DOHH2 (cell line): Measurements from ENCODE around the gene NHSL2.

Experiments
- H3F3A ChIP-seq: fragments of 200-600 bp; sonication (generic), shearing (Covaris generic); 2 replicates; pipeline ENCODE4 v1.6.0; 2016; ENCODE audit warnings: antibody characterized with exemption, mild to moderate bottlenecking; ENCODE audit not compliant: control insufficient read depth, insufficient read depth
- H3K27ac ChIP-seq: fragments of 200-600 bp; sonication (generic); 2 replicates; pipeline ENCODE4 v1.5.1; 2014; ENCODE audit warnings: low read depth, mild to moderate bottlenecking, low read length, moderate library complexity
- H3K27me3 ChIP-seq: fragments of 200-600 bp; sonication (generic); 2 replicates; pipeline ENCODE4 v1.6.1; 2014; ENCODE audit warnings: mild to moderate bottlenecking, low read length, mixed read lengths; ENCODE audit not compliant: control insufficient read depth
- H3K36me3 ChIP-seq: fragments of 200-600 bp; sonication (generic); 2 replicates; pipeline ENCODE4 v1.6.1; 2014; ENCODE audit warnings: mild to moderate bottlenecking, low read length, moderate library complexity, mixed read lengths; ENCODE audit not compliant: control insufficient read depth
- H3K4me1 ChIP-seq: fragments of 200-600 bp; sonication (generic); 2 replicates; pipeline ENCODE4 v1.6.1; 2014; ENCODE audit warnings: mild to moderate bottlenecking, low read length, mixed read lengths; ENCODE audit not compliant: control insufficient read depth
- H3K4me2 ChIP-seq: fragments of 200-600 bp; sonication (generic); 2 replicates; pipeline ENCODE4 v1.6.0; 2014; ENCODE audit warnings: mild to moderate bottlenecking, low read length, moderate library complexity
- H3K4me3 ChIP-seq: fragments of 200-600 bp; sonication (generic); 2 replicates; pipeline ENCODE4 v1.5.1; 2014; ENCODE audit warnings: mild to moderate bottlenecking, low read length, mixed read lengths
- H3K79me2 ChIP-seq: fragments of 200-600 bp; sonication (generic); 2 replicates; pipeline ENCODE4 v1.6.1; 2014; ENCODE audit warnings: mild to moderate bottlenecking, low read length, mixed read lengths; ENCODE audit not compliant: control insufficient read depth
- H3K9me2 ChIP-seq: fragments of 200-600 bp; sonication (generic); replicated peaks from 2 replicates; pipeline ENCODE4 v1.6.1; 2014; ENCODE audit warnings: mild to moderate bottlenecking, low read length, mixed read lengths; ENCODE audit not compliant: control insufficient read depth
- H3K9me3 ChIP-seq: fragments of 200-600 bp; sonication (generic); 2 replicates; pipeline ENCODE4 v1.6.1; 2014; ENCODE audit warnings: antibody characterized with exemption, low read length, mixed read lengths; ENCODE audit not compliant: control insufficient read depth, insufficient read depth
- H4K20me1 ChIP-seq: fragments of 200-600 bp; sonication (generic); 2 replicates; pipeline ENCODE4 v1.6.0; 2014; ENCODE audit warnings: low read depth, mild to moderate bottlenecking, antibody characterized with exemption, low read length, moderate library complexity; ENCODE audit not compliant: control insufficient read depth, insufficient read depth
- EZH2phosphoT487 ChIP-seq: fragments of 200-600 bp; sonication (generic); IDR thresholded peaks from 2 replicates; pipeline ENCODE4 v1.6.1; 2017; ENCODE audit warnings: borderline replicate concordance, mild to moderate bottlenecking, antibody characterized with exemption, low read length, moderate library complexity, mixed read lengths
- TF ChIP-seq, protein P1 (sequence below): fragments of 200-600 bp; sonication (generic); IDR thresholded peaks from one replicate; pipeline ENCODE4 v1.5.1; 2014; ENCODE audit warnings: antibody characterized with exemption, mild to moderate bottlenecking, low read depth, low read length; ENCODE audit not compliant: poor library complexity, severe bottlenecking

NHSL2 gene

DNA sequence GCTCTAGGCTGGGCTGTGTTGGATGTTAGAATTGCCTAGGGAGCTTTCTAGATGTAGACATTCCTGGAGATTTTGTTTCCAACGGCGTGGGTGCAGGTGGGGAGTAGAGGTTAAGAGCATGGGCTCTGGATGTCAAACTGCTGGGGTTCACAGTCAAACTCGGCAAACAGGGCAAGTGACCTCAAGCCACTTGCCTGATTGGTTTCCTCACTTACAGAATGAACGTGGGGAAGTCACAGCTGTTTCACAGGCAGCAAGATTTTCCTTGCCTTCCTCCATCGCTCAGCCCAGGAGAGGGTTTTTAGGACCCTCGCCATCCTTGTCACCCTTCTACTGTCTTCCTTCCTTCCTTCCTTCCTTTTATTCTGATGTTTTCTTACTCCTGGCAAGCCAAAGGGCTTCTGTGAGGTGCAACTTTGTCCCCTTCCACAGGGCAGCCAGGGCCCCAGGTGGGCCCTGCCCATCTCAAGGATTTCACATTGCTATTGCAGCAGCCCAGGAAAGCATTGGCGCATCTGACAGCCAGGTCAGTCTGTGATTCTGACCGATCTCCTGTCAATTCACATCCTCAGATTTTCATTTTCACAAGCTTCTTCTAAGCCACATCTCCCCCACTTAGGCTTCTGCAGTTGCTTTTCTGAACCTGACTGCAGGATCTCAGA, 214.0 kb downstream of the NHSL2 start:
- Histone ChIP-seq H3K27me3 (no peaks in the 10 kb centered on the region), H3K79me2 (no peaks in the 10 kb centered on the region), H3K36me3 (no peaks in the 10 kb centered on the region), H3K4me2 (no peak overlapping the region), H3F3A (no peaks in the 10 kb centered on the region), H3K4me1 (no peaks in the 10 kb centered on the region), H4K20me1 (no peaks in the 10 kb centered on the region), H3K9me3 (no peaks in the 10 kb centered on the region), H3K9me2 (no peaks in the 10 kb centered on the region), H3K27ac (no peak overlapping the region), H3K4me3 (no peak overlapping the region)
- no peak for TF ChIP-seq EZH2phosphoT487
- TF ChIP-seq, protein P1, sequence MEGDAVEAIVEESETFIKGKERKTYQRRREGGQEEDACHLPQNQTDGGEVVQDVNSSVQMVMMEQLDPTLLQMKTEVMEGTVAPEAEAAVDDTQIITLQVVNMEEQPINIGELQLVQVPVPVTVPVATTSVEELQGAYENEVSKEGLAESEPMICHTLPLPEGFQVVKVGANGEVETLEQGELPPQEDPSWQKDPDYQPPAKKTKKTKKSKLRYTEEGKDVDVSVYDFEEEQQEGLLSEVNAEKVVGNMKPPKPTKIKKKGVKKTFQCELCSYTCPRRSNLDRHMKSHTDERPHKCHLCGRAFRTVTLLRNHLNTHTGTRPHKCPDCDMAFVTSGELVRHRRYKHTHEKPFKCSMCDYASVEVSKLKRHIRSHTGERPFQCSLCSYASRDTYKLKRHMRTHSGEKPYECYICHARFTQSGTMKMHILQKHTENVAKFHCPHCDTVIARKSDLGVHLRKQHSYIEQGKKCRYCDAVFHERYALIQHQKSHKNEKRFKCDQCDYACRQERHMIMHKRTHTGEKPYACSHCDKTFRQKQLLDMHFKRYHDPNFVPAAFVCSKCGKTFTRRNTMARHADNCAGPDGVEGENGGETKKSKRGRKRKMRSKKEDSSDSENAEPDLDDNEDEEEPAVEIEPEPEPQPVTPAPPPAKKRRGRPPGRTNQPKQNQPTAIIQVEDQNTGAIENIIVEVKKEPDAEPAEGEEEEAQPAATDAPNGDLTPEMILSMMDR: no peak

GRCh38 chrX:72125331-72126047, 214.8 kb downstream of the NHSL2 start:
- Histone ChIP-seq H3K27ac (no peak overlapping the region), H3K36me3 (no peaks in the 10 kb centered on the region), H3K27me3 (no peaks in the 10 kb centered on the region), H3K9me3 (no peaks in the 10 kb centered on the region), H3K4me2 (no peak overlapping the region), H3K9me2 (no peaks in the 10 kb centered on the region), H3K79me2 (no peaks in the 10 kb centered on the region), H3F3A (no peaks in the 10 kb centered on the region), H3K4me3 (no peak overlapping the region), H3K4me1 (no peaks in the 10 kb centered on the region), H4K20me1 (no peaks in the 10 kb centered on the region)
- TF ChIP-seq, protein P1: no peak
- no peak for TF ChIP-seq EZH2phosphoT487

DNA sequence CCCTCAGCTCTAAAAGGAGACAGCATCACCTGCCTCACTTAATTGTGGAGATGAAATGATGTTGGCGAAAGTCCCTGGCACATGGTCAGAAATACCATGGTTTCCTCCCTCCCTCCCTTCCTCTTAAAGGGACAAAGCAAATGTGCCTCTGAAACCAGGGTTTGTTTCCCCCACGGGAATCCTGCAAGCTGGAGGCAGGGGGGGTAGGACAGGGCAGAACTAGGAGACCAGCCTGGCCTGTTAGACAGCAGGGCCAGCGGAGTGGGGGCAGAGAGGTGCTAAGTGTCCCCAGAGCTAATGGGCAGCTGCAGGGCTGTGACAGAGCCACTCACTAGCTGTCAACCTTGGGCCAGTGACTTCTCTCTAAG, 215.4 kb downstream of the NHSL2 start:
- Histone ChIP-seq H3K4me3 (no peak overlapping the region), H3K27ac (no peak overlapping the region), H4K20me1 (no peaks in the 10 kb centered on the region), H3K9me2 (no peaks in the 10 kb centered on the region), H3K36me3 (no peaks in the 10 kb centered on the region), H3K9me3 (no peaks in the 10 kb centered on the region), H3K27me3 (no peaks in the 10 kb centered on the region), H3F3A (no peaks in the 10 kb centered on the region), H3K4me2 (no peak overlapping the region), H3K79me2 (no peaks in the 10 kb centered on the region), H3K4me1 (no peaks in the 10 kb centered on the region)
- TF ChIP-seq EZH2phosphoT487: no peak
- TF ChIP-seq, protein P1: no peak
